SIG-M5 treated with dmso at 0.1 percent for 504 hours (cell line): ENCODE measurements around the gene ZSCAN5A.
"Not testable (repeated sequence)": the region's sequence is repeated elsewhere in the genome, so short reads cannot be mapped to it uniquely, and the experiment has no call there.

Source experiments
- DNase-seq: peaks from one replicate; lab custom pipeline; 2025; ENCODE audit not compliant: unreplicated experiment; lab: John Stamatoyannopoulos, UW

The ZSCAN5A gene

GRCh38 chr19:56273563-56274117, 41.0 kb downstream of the ZSCAN5A start:
- DNase-seq: no peak

GRCh38 chr19:56272161-56272798, 42.4 kb downstream of the ZSCAN5A start, which contains the start of gene EDDM13:
TSS of gene EDDM13 (plus strand) at chr19:56272748. CDS start at chr19:56272835, 87 bp downstream.
- no peak for DNase-seq

DNA sequence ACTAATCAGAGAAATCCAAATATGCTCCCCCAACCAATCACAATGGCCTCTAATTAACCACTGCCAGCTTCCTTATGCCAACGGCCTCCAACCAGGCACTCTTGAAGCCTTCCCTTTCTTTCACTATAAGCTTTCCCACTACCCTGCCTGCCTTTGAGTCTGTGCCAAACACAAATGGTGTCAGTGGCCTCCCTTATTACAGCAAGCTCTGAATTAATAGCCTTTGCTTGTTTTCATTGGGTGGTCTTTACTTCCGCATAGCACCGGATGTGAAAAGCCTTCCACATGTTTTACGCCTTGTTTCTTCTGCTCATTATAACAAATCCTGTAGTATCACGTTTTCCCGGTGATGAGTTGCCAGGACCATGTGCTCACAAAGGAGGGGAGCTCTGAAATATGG, 43.5 kb downstream of the ZSCAN5A start:
- DNase-seq: no peak

DNA sequence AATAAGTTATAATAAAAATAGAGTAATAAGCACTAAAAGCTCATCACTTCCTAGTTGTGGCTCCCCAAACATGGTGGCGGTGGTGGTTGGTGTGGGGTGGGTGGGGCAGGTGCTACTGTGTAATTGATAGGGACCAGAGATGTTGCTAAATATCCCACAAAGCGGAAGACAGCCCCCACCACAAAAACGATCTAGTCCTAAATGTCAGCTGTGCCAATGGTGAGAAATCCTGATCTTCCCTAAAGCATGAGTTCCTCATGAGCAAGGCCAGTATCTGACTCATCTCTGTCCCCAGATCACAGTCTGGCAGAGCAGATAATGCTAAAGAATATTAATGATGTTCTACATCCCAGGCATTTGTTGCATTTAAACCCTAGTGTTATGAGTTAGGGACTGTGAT, 44.0 kb downstream of the ZSCAN5A start:
- peak; percentile 96 for DNase-seq

GRCh38 chr19:56269348-56269747, 45.3 kb downstream of the ZSCAN5A start:
- no peak for DNase-seq

DNA sequence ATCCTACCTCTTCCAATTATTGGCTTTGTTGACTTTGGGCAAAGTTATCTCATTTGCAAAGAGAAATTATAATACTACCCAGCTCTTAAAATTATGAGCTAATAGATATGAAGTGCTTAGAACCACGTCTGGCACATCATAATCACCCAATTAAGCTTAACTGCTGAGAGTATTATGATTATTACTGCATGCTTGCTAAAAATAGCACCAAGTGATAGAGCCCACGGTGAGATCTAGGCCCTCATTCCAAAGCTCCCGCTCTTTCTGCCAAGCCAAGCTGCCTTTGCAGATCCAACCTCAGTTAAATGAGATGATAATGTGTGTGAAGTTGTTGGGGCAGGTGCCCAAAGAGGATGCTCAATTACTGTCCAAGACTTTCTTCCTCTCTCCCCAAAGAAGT, 48.6 kb downstream of the ZSCAN5A start:
- DNase-seq: no peak

- DNase-seq: no peak
Measured at GRCh38 chr19:56263319-56263718, 51.3 kb downstream of the ZSCAN5A start.

DNA sequence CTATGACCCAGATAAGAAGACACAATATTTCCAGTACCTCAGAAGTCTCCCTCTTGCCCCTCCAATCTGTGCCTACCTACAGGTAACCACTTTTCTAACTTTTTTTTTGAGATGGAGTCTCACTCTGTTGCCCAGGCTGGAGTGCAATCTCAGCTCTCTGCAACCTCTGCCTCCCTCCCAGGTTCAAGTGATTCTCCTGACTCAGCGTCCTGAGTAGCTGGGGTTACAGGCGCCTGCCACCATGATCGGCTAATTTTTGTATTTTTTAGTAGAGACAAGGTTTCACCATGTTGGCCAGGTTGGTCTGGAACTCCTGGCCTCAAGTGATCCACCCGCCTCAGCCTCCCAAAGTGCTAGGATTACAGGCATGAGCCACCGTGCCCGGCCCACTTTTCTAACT, 52.7 kb downstream of the ZSCAN5A start:
- DNase-seq: not testable (repeated sequence)

- no peak for DNase-seq
Measured at GRCh38 chr19:56261145-56261544, 53.5 kb downstream of the ZSCAN5A start.

- DNase-seq: no peak
Measured at GRCh38 chr19:56258272-56258671, 56.4 kb downstream of the ZSCAN5A start.

DNA sequence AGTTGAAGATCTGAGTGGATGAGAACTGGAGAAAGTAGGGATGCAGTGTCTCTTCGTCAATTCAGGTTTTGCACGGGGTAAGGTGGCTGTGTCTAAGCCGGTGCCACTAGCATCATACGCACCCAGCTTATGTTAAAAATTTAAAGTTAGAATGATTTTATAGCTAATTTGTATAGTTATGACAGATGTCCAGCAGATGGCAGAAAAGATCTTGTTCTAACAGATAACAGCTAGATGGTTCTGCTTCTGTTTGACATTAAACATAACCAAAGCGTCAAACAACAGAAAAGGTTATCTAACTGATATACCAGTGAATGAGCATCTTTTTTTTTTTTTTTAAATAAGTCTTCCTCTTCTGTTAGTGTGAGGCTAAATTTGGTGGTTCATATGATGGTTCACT, 60.9 kb downstream of the ZSCAN5A start:
- DNase-seq: peak; percentile 57

- DNase-seq: peak; percentile 12
Measured at GRCh38 chr19:56252699-56253422, 61.8 kb downstream of the ZSCAN5A start.

GRCh38 chr19:56248736-56249338, 65.8 kb downstream of the ZSCAN5A start:
- not testable (repeated sequence) for DNase-seq

GRCh38 chr19:56245764-56246163, 68.9 kb downstream of the ZSCAN5A start:
- DNase-seq: not testable (repeated sequence)

DNA sequence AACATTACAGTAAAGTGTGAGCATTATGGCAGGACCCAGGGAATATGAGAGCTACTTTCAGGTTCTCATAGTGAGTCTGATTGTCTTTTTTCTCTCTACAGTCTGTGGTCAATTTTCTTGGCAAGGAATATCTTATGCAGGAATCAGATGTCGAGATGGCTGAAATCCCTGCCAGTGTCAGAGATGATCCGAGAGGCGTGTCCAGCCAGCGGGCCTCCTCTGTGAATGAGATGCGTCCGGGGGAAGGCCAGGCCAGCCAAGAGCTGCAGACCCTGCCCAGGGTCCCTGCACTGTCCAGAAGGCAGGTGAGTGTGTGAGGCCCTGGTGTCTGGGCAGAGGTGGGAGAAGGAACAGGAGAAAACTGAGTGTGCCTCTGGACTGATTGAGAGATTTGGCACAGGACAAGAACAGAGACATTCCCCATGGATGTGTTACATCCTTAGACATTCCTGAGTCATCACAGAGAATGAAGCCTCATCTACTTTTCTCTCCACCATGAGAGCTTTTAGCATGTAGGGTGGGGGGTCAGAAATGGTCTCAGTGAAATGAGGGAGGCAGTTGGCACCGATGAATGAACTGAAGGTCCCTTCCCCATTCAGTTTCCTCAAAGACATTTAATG, 69.4 kb downstream of the ZSCAN5A start:
- no peak for DNase-seq

- DNase-seq: no peak
Measured at GRCh38 chr19:56223481-56223880, 91.2 kb downstream of the ZSCAN5A start.

GRCh38 chr19:56222901-56223300, 91.7 kb downstream of the ZSCAN5A start:
- no peak for DNase-seq

DNA sequence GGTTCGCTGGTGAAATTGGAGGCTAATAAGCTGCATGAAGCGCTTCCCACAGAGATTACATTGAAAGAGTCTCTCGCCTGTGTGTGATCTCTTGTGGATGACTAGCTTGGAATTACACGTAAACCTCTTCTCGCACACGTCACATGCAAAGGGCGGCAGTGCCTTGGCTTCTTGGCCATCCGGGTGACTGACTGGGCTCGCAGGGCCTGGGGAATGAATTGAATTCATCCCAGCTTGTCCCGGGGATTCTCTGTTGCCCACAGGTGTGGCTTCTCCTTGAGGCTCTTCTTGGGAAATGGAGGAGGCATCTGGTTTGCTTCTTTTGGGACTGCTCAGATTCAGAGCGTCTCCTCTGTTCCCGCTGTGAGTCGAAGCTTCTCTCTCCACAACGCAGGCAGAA, 92.8 kb downstream of the ZSCAN5A start:
- no peak for DNase-seq

DNA sequence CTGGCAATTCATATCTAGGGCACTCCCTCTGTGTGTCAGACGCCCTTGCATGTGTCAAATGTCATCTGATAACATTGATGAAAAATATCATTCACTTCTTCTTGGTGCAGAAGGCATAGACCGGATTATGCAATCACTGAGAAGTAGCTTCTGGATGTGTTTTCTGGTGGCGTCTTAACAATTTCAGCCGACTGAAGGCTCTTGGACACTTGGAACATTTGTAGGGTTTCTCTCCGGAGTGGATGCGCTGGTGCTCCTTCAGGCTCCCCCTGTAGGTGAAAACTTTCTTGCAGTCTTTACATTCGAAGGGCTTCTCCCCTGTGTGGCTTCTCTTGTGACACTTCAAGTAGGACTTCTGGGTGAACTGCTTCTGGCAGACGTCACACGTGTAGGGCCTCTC, 93.2 kb downstream of the ZSCAN5A start:
- DNase-seq: not testable (repeated sequence)

DNA sequence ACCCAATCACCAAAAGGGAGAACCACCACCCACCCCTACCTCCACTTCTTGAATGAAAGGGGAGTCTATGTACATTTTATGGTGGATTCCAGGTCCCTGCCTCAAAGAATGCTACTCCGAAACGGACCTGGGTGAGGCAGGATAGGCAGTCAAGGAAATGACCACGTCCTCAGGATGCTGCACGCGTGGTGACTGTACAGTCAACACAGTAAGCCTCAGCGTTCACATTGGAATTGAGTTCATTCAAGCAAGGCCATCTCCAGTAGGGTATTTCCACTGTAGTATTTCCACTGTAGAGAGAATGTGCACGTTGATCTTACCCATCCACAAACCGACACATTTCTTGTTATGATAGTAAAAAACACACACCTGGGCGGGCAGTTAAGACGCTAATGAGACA, 95.7 kb downstream of the ZSCAN5A start:
- no peak for DNase-seq
